ENCODE measurements around the gene KIF3A. TPM values are rescaled to one million over a fixed set of nuclear protein-coding genes. Genes with fewer than 3 reads are reported as not detected.

Gene KIF3A
- total RNA-seq, 1 donor, result 5.6 TPM

DNA sequence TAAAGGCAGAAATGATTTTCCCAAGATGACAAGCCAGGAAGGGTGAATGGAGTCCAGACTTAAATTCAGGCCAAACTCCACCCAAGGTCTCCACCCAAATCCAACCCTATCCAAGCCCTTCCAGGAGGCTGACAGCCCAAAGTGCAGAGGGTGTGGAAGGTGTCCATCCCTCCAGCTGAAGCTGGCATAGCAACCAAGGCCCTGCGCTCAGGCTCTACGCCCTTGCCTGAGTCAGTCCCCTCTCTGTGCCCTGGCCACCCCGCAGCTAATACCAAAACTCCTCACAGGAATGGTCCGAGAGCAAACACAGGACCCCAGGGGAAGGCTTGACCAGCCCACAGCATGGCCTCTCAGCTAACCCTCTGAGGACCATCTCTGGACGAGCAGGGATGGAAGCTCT, 37.5 kb upstream of the KIF3A start:
- Histone ChIP-seq H3K27me3 (ENCODE audit: insufficient read depth, low read length) (peaks cover 43% of the 10 kb centered on the region), H3K4me3 (ENCODE audit: low read length) (no peak overlapping the region), H3K9me3 (ENCODE audit: low read depth, low read length) (no peaks in the 10 kb centered on the region), H3K4me1 (ENCODE audit: insufficient read depth, low read length) (peaks cover 13% of the 10 kb centered on the region)

GRCh38 chr5:132774406-132774805, 37.1 kb upstream of the KIF3A start:
- H3K9me3 ChIP-seq (ENCODE audit: low read depth, low read length), result no peaks in the 10 kb centered on the region
- H3K27me3 ChIP-seq (ENCODE audit: insufficient read depth, low read length), result peaks cover 38% of the 10 kb centered on the region
- peaks cover 13% of the 10 kb centered on the region for H3K4me1 ChIP-seq (ENCODE audit: insufficient read depth, low read length)
- no peak overlapping the region for H3K4me3 ChIP-seq (ENCODE audit: low read length)

GRCh38 chr5:132773601-132774355, 36.4 kb upstream of the KIF3A start:
- Histone ChIP-seq H3K9me3 (ENCODE audit: low read depth, low read length) (no peaks in the 10 kb centered on the region), H3K27me3 (ENCODE audit: insufficient read depth, low read length) (peaks cover 31% of the 10 kb centered on the region), H3K4me1 (ENCODE audit: insufficient read depth, low read length) (peaks cover 13% of the 10 kb centered on the region), H3K4me3 (ENCODE audit: low read length) (no peak overlapping the region)

- Histone ChIP-seq H3K9me3 (ENCODE audit: low read depth, low read length) (no peaks in the 10 kb centered on the region), H3K4me3 (ENCODE audit: low read length) (no peak overlapping the region), H3K4me1 (ENCODE audit: insufficient read depth, low read length) (peaks cover 13% of the 10 kb centered on the region), H3K27me3 (ENCODE audit: insufficient read depth, low read length) (peaks cover 25% of the 10 kb centered on the region)
These were observed 35.8 kb upstream of the KIF3A start for GRCh38 chr5:132773114-132773513.

DNA sequence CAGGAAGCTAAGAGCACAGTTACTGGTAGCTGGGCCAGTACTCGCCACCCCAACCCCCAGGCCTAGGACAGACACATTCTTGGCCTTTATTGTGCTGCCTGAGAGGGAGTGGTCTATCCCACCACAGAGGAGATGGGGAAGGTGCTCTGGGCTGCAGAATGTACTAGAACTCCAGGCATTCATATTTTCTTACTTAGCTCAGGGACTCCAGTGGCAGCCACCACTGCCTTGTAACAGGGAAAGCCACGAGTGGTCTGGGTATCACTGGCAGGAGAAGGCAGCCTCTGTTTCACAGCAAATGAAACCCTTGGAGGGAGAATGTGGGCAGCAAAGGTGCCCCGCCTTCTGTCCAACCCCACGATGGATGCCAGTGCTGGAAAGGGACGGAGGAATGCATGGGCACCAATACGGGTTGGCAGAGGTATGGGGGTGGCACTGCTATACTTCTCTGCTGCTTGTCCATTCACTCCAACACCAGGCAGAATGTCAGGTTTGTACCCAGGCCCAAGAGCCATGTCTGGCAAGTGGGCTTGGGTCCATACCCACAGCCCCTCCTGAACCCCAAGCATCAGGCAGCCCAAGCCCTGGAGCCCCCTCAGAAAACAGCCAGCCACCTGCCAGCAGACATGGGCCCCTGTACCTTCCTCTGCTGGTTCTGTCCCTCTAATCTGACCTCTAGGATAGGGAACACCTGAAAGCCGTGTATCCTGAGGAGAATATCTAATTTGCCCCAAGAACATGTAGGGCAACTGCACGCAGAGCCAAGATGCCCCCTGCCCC, 35.1 kb upstream of the KIF3A start:
- no peak overlapping the region for H3K4me3 ChIP-seq (ENCODE audit: low read length)
- H3K27me3 ChIP-seq (ENCODE audit: insufficient read depth, low read length), result peaks cover 18% of the 10 kb centered on the region
- H3K4me1 ChIP-seq (ENCODE audit: insufficient read depth, low read length), result peaks cover 6% of the 10 kb centered on the region
- no peaks in the 10 kb centered on the region for H3K9me3 ChIP-seq (ENCODE audit: low read depth, low read length)

DNA sequence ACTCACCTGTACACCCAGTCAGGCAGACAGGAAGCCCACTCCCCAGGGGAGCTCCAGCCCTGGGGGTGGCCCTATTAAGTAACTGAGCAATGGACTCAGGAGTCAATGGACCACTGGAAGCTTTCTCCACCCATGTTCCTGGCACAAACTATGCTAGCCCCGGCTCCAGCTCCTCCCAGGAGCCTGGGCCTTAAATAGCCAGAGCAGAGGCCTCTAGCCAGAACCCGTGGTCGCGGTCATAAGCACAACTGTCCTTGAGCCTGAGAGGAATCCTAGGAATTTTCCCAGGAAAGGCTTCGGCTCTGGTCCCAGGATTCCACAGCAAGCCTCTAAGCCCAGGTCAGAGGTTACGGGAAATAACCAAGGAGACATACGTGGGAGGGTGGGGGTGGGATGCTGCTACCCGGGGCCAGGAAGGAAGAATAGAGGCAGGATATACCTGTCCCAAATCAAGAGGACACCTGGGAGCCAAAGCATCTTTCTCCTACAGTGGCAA, 34.2 kb upstream of the KIF3A start:
- H3K4me3 ChIP-seq (ENCODE audit: low read length), result no peak overlapping the region
- no peaks in the 10 kb centered on the region for H3K9me3 ChIP-seq (ENCODE audit: low read depth, low read length)
- H3K4me1 ChIP-seq (ENCODE audit: insufficient read depth, low read length), result peaks cover 5% of the 10 kb centered on the region
- H3K27me3 ChIP-seq (ENCODE audit: insufficient read depth, low read length), result peaks cover 16% of the 10 kb centered on the region

GRCh38 chr5:132770476-132771159, 33.3 kb upstream of the KIF3A start:
- H3K4me3 ChIP-seq (ENCODE audit: low read length), result no peak overlapping the region
- no peaks in the 10 kb centered on the region for H3K9me3 ChIP-seq (ENCODE audit: low read depth, low read length)
- no peaks in the 10 kb centered on the region for H3K4me1 ChIP-seq (ENCODE audit: insufficient read depth, low read length)

DNA sequence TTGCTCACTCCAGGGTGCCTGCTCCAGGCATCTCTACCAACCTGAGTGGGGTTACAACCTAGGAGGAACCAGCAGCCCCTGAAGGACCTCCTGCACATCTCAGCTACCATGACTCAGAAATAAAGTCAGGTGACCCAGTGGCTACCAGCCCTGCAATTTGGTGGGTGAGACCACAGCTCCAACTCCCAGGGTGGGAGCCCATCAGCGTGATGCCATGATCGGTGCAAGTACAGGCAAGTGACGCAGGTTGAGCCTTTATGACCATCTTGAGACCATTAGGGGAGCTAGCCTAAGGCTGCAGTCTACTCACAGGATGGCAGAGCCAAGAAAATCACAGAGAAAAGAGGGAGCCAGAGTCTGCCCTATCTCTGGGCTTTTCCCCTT, 31.1 kb upstream of the KIF3A start:
- Histone ChIP-seq H3K4me1 (ENCODE audit: insufficient read depth, low read length) (no peaks in the 10 kb centered on the region), H3K27me3 (ENCODE audit: insufficient read depth, low read length) (no peaks in the 10 kb centered on the region), H3K9me3 (ENCODE audit: low read depth, low read length) (no peaks in the 10 kb centered on the region), H3K4me3 (ENCODE audit: low read length) (no peak overlapping the region)

More at GRCh38 chr5:132770476-132771159, 33.3 kb upstream of the KIF3A start:
- peaks cover 8% of the 10 kb centered on the region for H3K27me3 ChIP-seq (ENCODE audit: insufficient read depth, low read length)

GRCh38 chr5:132767150-132767549, 29.8 kb upstream of the KIF3A start:
- H3K4me1 ChIP-seq (ENCODE audit: insufficient read depth, low read length), result peaks cover 5% of the 10 kb centered on the region
- no peaks in the 10 kb centered on the region for H3K9me3 ChIP-seq (ENCODE audit: low read depth, low read length)

GRCh38 chr5:132766806-132767055, 29.4 kb upstream of the KIF3A start:
- no peak overlapping the region for H3K4me3 ChIP-seq (ENCODE audit: low read length)
- no peaks in the 10 kb centered on the region for H3K27me3 ChIP-seq (ENCODE audit: insufficient read depth, low read length)
- H3K4me1 ChIP-seq (ENCODE audit: insufficient read depth, low read length), result peaks cover 5% of the 10 kb centered on the region
- no peaks in the 10 kb centered on the region for H3K9me3 ChIP-seq (ENCODE audit: low read depth, low read length)

More at GRCh38 chr5:132767150-132767549, 29.8 kb upstream of the KIF3A start:
- Histone ChIP-seq H3K4me3 (ENCODE audit: low read length) (no peak overlapping the region), H3K27me3 (ENCODE audit: insufficient read depth, low read length) (no peaks in the 10 kb centered on the region)

- Histone ChIP-seq H3K4me1 (ENCODE audit: insufficient read depth, low read length) (peaks cover 5% of the 10 kb centered on the region), H3K4me3 (ENCODE audit: low read length) (no peak overlapping the region), H3K27me3 (ENCODE audit: insufficient read depth, low read length) (no peaks in the 10 kb centered on the region)
These were observed 28.9 kb upstream of the KIF3A start for GRCh38 chr5:132766020-132766805.

GRCh38 chr5:132765311-132766019, 28.1 kb upstream of the KIF3A start:
- Histone ChIP-seq H3K4me1 (ENCODE audit: insufficient read depth, low read length) (peaks cover 5% of the 10 kb centered on the region), H3K9me3 (ENCODE audit: low read depth, low read length) (no peaks in the 10 kb centered on the region), H3K4me3 (ENCODE audit: low read length) (no peak overlapping the region), H3K27me3 (ENCODE audit: insufficient read depth, low read length) (no peaks in the 10 kb centered on the region)

More at GRCh38 chr5:132766020-132766805, 28.9 kb upstream of the KIF3A start:
- no peaks in the 10 kb centered on the region for H3K9me3 ChIP-seq (ENCODE audit: low read depth, low read length)

GRCh38 chr5:132764671-132765238, 27.4 kb upstream of the KIF3A start:
- no peak overlapping the region for H3K4me3 ChIP-seq (ENCODE audit: low read length)
- H3K27me3 ChIP-seq (ENCODE audit: insufficient read depth, low read length), result no peaks in the 10 kb centered on the region

DNA sequence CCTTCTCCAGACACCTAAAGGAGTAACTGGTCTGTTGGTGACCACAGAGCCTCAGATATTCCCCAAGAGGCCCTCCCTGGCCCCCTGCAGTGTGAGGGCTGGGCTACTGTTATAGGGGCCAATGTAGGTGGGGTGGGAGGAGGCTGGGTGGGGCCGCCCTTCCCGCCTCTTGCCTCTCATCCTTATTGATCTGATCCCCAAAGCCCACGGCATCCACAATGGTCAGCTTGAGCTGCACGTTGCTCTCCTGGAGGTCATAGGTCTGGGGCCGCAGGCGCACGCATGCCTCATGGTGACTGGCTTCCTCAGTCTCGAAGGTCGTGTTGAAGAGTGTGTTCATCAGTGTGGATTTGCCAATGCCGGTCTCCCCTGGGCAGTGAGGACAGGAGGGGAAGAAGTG, 26.7 kb upstream of the KIF3A start:
- no peak overlapping the region for H3K4me3 ChIP-seq (ENCODE audit: low read length)
- H3K9me3 ChIP-seq (ENCODE audit: low read depth, low read length), result no peaks in the 10 kb centered on the region
- H3K27me3 ChIP-seq (ENCODE audit: insufficient read depth, low read length), result no peaks in the 10 kb centered on the region
- H3K4me1 ChIP-seq (ENCODE audit: insufficient read depth, low read length), result peaks cover 5% of the 10 kb centered on the region

More at GRCh38 chr5:132764671-132765238, 27.4 kb upstream of the KIF3A start:
- H3K9me3 ChIP-seq (ENCODE audit: low read depth, low read length), result no peaks in the 10 kb centered on the region
- H3K4me1 ChIP-seq (ENCODE audit: insufficient read depth, low read length), result peaks cover 5% of the 10 kb centered on the region
